IPS-11a (cell line): ENCODE measurements around the gene LAMA3.

Experiments
- H3K4me3 ChIP-seq: one replicate; pipeline ENCODE4 v1.5.1; 2013; ENCODE audit warnings: low read depth, low read length, control low read depth

The LAMA3 gene

DNA sequence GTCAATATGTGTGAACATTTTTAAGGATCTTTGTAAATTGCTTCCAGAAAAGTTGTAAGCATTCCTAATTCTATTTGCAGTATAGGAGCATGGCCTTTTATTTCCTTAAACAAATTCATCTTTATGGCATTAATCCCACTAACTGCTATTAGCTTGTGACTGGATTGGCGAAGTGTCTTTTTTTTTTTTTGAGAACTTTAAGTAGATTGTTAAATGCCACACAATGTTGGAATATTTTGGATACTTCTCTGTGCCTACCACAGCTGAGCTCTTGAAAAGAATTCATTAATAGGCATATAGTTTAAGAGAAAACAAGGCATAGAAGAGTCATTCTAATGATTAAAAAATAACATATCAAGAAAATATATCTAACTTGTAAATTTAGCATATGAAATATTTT, 129.7 kb downstream of the LAMA3 start:
- no peak overlapping the region for H3K4me3 ChIP-seq

DNA sequence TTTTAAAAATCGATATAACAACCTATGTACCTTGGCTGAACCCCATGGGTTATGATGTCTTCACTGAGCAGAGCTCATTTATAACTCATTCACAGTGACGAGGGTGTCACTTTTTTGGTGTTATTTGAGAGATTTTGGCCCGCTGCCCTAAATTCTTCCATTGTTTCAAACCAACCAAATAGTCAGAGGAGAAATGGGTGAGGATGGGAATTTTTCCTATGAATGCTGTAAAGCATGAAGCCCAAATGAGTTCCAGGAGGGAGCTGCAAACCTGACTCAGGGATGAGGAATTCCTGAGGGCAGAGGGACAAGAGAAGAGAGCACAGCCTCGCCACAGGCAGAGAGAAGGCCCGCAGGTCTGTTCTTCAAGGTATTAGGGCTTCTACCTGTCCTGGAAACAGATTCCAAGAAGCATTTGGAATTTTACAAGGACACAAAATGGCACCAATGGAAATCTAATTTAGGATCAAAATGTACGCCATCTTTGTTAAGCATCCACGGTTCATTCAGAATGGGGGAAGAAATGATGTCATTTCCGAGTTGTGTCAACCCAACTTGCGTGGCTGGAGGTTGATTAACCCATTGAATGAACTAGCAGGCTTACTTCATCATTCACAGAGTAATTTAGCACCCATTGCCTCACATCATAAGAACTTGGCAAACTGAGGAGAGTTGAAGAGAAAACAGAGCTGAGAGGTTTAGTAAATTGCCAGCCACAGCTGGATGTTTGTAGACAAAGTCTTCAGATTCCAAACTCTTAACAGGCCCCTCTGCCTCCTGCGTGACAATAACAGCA, 133.5 kb downstream of the LAMA3 start:
- H3K4me3 ChIP-seq, result no peak overlapping the region

DNA sequence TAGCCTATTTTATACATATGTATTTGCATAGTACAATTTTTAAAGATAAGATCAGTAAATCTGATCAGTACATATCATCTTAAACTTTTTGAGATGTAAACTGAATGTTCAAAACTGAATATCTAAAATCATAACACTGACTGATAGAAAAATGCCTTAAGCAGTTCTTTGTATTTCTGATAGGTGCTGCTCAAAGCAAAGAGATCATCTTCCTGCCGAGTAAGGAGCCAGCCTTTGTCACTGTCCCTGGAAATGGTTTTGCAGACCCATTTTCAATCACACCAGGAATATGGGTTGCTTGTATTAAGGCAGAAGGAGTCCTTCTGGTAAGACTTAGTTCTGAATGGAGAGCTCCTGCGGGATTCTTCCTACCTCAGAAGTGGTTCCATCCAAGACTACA, 135.0 kb downstream of the LAMA3 start:
- no peak overlapping the region for H3K4me3 ChIP-seq

DNA sequence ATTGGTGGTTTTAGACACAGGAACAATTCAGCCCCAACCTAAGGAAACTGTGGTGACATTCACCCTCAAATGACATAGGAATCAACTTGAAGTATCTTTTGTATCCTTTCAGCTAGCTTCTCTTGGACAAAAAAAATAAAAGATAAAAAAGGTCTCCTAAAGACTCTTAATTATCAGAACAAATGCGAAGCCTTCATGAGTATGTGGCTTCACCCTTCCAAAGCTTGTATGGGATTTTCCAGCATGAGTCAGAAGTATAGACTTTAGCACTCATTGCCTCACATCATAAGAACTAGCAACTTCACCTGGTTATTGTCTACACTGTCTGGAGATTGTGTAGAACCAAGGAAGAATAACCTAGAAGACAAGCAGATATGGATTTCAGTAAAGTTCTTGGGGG, 135.4 kb downstream of the LAMA3 start:
- no peak overlapping the region for H3K4me3 ChIP-seq

DNA sequence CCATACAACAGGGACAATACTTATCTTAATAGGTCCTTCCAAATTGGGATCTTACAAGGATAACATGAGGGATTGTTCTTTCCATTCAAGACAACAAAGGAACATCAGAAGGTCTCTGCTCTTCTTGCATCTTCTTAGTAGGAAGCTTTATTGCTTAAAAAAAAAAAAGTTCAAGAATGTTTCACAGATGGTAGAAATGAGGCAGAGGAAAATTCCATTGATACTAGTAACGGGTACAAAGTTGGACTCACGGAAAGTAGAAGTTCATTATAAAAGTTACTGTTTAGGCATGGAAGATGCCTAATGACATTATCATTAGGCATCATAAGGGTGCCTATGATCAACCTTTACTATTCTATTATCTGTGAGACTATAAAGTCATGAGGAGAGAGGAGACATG, 136.2 kb downstream of the LAMA3 start:
- H3K4me3 ChIP-seq, result no peak overlapping the region

DNA sequence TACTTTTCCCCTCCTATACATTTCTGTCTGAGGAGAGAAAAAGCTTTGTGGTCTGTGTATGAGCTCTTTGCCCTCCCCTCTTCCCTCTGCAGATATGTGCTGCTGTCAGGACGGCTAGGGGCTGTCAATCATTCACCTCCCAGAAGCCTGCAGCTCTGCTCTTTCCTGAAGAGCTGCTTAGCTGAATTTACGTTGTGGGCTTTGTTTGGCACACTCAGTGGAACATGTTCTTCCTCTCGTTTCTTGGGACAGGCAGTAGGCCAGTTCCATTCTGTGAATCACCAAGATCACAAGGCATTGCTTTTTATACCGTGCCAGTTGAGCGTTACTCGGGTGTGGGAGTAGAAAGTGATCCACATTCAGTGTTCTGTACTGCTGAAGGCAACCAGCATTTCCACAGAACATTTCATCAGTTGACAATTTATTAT, 136.7 kb downstream of the LAMA3 start:
- H3K4me3 ChIP-seq, result no peak overlapping the region

DNA sequence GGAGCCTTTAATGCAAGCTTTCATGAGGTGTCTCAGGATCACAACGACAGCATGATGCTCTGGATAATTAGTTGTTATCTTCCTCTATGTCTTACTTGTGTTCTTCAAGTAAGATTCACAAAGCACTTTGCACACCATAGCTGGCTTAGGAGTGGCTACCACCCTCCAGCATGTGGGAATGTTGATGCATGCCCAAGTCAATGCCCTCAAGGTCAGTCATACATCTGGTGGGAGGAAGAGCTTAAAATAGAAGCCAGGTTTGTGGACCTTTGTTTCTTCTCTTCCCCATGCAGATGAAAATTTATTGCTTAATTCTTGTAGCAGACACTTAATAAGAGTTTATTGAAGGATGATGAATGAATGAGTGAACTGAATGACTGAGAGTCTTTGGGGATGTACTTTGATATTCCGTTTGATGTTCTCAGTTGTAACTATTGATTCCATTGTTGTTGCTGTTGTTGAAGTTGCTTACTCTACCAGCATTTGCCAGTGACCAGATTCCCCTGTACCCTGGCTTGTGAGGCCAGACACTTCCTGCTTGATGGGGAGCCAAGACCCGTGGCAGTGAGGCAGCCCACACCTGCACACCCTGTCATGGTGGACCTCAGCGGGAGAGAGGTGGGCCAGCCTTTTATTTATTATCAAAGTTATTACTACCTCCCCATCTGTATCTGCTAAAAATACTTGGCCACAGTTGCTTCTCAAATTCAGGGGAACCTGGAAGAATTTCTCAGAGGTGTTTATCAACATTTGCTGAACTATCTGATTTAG, 137.8 kb downstream of the LAMA3 start:
- no peak overlapping the region for H3K4me3 ChIP-seq

DNA sequence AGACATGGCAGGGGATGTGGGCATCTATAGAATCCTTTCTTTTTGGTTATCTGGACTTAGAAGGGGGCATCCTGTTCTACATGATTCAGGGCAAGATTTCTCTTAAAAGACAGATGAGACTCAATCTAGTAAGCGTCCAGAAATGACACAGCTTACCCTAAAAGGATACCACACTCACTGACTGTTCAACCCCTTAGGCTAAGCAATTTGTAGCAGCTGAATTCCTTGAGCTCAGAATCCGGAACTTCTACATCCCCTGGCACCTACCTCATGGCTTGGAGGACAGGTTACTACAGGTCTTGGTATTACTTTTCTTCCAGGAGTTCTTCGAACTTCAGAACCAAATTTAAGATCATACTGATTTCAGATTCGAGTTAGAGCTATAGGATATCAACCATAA, 138.4 kb downstream of the LAMA3 start:
- no peak overlapping the region for H3K4me3 ChIP-seq

DNA sequence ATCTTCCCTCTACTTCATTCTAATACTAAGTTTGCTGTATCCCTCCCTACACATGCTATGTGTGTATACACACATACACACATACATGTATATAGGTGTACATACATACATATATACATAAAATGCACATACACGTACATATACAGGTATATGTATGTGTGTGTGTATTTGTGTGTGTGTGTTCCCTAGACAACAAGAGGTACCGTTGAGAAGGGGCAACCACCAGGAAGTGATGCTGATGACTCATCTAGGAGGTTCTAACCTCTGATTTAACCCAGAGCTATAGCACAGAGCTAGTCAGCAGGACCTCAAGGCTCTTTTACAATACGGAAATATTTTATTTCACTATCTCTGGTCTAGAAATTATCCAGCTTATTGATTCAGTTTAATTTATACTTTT, 139.2 kb downstream of the LAMA3 start:
- H3K4me3 ChIP-seq, result no peak overlapping the region

DNA sequence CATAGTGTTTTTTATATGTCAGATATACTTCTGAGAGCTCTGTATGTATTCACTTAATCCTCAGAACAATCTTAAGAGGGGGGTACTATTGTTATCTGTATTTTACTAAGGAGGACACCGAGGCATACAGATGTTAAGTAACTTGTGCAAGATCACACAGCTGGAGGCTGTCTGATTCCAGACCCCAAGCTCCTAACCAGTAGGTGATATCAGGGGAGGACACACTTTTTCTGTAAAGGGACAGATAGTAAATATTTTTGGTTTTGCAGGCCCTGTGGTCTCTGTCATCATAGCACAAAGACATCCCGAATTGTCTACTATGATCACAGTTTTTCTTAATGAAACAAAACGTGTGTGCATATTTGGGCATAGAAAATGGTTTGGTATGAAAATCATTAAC, 143.7 kb downstream of the LAMA3 start:
- no peak overlapping the region for H3K4me3 ChIP-seq

DNA sequence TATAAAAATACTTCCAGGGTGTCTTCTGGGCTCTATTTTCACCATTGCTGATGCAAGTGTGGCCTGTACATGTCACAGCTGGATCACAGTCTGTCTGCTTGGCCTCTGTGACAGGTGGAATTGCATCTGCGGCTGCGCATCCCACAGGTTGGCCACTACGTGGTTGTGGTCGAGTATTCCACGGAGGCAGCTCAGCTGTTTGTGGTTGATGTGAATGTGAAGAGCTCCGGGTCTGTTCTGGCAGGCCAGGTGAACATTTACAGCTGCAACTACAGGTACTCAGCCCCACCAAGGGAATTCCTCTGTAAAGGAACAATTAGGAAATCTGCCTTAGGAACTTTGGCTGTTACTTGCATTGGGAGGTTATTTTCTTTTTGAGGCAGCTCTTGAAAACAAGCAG, 144.5 kb downstream of the LAMA3 start:
- no peak overlapping the region for H3K4me3 ChIP-seq

DNA sequence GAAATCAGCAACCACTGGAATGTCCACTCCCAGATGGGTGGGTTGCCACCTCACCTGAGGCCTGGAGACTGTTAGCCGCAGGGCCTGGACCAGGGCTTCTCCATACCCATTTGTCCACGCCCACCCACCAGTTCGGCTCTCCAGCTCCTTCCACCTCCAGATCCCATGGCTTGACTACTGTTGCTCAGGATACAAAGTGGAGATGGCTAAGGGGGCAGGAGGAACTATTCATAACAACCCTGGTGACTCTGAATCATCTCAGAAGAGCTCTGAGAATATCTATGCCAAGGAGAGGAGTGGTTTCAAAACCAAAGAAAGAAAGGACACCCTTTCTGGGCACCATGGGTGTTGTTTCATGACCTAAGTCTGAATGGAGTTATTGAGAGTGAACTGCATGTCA, 145.8 kb downstream of the LAMA3 start:
- H3K4me3 ChIP-seq, result no peak overlapping the region

DNA sequence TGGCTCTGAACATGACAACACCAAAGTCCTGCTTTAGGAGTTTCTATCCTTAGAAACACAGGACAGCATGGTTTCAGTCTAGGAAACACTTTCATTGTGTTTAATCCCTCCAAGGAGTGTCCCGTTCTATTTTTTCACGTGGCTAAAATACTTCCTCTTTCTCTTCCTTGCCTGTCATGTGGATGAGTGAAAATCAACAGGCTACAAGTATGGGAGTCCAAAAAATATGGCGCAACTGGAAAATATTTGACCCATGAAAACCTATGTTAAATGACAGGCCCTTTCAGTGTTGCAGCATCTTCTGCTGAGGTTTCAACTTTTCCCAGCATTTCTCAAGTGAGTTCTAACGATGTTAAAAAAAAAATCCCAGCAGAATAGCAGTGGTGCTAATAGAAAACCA, 146.3 kb downstream of the LAMA3 start:
- H3K4me3 ChIP-seq, result no peak overlapping the region

DNA sequence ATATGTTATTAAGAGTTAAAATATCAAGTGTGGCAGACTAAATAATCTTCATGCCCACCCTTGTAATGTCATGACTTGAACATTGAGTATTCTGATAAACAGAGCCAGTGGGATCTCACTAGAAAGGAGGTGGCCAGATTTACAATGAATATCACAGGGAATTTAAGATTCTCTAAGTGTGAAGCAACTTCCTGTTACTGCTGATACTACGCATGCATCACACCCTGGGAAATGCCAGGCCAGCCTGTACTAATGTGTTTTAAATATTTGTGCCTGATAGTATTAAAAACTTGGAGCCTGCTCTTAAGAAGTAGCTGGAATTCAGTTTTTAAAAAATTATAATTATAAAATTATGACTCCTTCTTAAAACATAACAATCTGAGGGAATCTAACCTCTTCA, 148.3 kb downstream of the LAMA3 start:
- no peak overlapping the region for H3K4me3 ChIP-seq

DNA sequence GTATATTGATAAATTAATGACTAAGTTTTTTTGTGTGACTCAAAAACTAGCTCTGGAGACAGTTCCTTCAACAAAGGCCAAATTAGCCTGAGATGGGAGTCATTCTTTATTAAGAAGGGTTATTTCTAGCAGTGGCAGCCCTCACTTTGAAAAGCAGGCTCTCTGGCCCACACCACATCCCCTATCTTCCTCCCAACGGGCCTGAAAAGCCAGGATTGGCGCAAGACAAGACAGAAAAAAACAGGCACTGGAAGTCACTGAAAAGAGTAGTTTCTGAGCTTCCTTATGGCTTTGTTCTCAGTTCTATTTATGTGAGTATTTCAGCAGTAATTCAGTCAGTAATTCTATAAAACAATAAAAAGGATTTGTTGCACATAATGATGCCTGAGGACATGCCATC, 149.0 kb downstream of the LAMA3 start:
- no peak overlapping the region for H3K4me3 ChIP-seq

DNA sequence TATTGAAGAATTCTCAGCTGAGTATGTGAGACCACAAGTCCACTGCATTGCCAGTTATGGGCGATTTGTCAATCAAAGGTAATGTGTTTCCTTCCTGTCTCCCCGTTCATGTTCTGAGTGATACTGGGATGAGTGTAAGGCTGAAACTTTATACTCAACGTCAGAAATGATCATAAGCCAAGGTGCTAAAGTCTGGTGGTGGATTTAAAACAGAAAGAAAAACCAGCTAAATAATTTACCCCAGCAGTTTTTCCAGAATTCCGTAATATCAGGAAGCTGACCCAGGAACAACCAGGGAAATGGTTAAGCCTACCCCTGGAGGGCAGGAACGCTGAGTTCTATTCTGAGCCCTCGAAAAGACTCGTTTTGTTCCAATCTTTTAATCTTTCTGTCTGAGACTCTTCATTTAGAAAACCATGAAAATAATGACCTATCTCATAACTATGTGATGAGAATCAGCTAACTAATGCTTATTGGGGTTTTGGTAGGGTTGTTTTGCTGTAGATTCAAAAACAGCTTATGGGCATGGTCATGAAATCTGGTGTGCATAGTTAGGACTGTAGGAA, 149.6 kb downstream of the LAMA3 start:
- H3K4me3 ChIP-seq, result no peak overlapping the region

DNA sequence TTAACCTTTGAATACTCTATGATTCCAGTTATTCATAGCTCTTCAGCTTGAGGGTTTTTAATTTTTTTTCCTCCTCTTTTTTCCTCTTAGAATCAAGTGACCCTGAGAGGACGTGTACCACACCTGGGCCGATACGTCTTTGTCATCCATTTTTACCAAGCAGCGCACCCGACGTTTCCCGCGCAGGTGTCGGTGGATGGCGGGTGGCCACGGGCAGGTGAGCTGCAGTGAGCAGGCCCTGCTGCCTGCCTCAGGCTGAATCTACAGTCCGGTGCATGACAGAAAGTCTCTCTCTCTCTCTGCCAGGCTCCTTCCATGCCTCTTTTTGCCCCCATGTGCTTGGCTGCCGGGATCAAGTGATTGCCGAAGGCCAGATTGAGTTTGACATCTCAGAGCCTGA, 153.1 kb downstream of the LAMA3 start:
- H3K4me3 ChIP-seq, result no peak overlapping the region

DNA sequence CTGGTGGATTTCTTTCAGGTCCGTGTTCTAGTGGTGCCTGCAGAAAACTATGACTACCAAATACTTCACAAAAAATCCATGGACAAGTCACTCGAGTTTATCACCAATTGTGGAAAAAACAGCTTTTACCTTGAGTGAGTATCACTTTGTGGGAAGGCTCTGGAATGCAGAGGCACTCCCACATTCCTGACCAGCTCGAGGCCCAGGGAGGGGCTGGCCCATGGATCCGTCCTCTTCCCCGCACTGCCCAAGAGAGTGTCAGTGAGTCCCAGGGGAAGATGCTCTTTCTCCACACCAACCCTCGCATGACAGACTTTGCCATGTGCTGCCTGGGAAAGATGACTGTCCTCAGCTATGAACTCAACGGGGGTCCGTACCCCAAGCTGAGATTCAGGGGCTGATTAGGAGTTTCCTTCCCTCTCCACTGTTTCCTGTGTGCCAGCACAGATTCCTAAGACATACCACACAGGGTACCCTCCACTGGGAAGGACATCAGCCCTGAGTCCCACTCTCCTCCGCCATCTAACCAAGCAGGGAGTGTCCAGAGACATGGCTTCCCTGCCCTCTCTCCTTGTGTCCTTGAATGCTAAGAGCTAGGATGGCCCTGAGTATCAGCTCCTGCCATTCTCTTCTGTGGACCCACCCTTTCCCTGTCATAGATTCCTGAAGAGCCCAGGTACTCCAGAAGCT, 155.9 kb downstream of the LAMA3 start:
- H3K4me3 ChIP-seq, result no peak overlapping the region

DNA sequence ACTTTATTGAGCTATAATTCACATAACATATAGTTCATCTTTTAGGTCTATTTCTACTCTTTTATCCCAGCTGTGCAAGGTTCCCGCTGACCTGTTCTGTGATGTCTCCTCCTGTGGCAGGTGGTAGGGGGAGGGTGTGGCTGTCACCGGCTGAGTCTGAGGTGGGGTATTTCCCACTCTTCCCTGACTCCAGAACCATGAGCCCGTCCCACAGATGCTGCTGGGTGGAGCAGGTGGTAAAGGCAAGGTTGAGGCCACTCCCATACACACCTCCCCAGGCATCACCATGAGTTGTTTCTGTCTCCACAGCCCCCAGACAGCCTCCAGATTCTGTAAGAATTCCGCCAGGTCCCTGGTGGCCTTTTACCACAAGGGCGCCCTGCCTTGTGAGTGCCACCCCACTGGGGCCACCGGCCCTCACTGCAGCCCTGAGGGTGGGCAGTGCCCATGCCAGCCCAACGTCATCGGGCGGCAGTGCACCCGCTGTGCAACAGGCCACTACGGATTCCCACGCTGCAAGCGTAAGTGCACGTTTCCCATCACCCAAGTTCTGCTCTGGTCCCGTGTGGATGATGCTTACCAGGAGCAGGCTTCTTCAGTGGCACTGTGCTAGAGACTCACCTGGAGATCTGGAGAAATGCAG, 156.9 kb downstream of the LAMA3 start:
- H3K4me3 ChIP-seq, result no peak overlapping the region

DNA sequence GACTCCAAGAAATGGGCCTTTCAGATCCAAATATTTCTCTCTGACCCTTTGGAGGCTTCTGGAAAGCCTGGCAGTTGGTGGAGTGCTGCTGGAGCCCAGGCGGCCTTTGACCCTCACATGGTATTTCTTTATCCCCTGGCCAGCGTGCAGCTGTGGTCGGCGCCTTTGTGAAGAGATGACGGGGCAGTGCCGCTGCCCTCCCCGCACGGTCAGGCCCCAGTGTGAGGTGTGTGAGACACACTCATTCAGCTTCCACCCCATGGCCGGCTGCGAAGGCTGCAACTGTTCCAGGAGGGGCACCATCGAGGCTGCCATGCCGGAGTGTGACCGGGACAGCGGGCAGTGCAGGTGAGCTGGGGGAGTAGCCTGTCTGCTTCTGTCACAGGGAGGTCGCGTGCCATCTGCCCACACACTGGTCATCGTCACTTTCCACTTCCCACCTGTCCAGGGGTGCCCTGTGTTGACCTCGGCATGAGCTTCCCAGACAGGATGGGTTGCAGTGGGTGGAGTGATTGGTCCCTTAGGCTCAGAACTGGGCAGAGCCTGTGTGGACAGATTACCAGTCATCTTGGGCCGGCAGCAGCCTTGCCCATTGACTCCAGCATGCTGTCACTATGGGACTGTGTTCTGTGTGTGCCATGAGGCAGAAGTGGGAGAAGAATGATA, 158.2 kb downstream of the LAMA3 start:
- no peak overlapping the region for H3K4me3 ChIP-seq

DNA sequence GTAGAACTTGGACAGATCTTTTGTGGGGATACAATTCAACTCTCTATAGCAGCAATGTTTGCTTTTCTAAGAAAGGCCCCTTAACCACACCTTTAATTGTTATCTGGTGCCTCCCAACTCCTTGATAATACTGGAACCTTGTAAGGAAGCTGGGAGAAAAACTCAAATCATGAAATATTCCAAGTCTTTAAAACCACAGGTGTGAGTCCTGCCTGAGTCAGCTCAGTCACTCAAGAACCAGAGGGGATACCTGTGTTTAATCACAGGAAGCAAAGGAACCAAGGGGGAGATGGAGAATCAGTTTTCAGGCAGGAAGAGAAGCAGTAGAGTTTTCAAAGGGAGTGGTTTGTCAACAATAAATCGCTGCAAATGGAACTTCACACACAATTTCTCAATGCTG, 159.9 kb downstream of the LAMA3 start:
- no peak overlapping the region for H3K4me3 ChIP-seq
